HG03558 (cell line): ENCODE data around the gene WDR73.
A peak's percentile ranks its signal among the peaks of the same experiment; 100 is the strongest.
"Not testable (repeated sequence)": the region's sequence is repeated elsewhere in the genome, so short reads cannot be mapped to it uniquely, and the experiment has no call there.

ENCODE experiments used
- ATAC-seq: cut with Tn5 transposase; IDR thresholded peaks from one replicate; pipeline ENCODE4 v1.9.1; 2021; ENCODE audit warnings: moderate number of reproducible peaks; ENCODE audit not compliant: unreplicated experiment; ENCODE audit errors: extremely low read depth

The WDR73 gene

DNA sequence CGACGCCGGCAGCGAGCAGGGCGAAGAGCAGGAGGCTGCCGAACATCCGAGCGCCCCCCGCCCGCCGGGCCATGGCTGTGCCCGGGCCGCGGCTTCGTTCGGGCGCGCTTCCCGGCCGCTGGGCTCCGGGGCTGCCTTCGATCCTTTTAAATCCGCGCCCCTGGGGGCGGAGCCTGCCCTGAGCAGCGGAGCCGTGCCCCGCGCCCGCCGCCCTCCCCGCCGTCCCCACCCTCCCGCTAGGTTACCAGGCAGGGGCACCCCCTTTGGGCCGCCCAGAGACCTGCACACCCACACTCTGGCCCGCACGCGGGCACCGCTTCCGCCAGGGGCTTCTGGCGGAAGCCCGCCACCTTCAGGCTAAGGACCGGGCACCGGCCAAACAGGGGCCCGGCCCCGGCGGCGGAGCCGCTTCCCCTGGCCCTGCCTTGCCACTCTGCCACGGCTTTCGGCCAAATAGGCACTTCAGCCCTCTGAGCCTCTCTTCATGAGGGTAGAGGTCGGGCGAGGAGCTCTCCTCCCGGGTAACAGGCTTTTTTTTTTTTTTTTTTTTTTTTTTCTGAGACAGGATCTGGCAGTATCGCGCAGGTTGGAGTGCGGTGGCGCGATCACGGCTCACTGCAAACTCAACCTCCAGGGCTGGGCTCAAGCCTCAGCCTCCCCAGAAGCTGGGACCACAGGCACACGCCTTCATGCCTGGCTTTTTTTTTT lies 4.2 kb upstream of the WDR73 start, which contains the start of gene NMB:
Gene NMB, minus strand, starts transcription at position 120 of the 708 bp plus-strand sequence. Its CDS starts 47 bp downstream, at position 73.
- peak; percentile 52 for ATAC-seq

DNA sequence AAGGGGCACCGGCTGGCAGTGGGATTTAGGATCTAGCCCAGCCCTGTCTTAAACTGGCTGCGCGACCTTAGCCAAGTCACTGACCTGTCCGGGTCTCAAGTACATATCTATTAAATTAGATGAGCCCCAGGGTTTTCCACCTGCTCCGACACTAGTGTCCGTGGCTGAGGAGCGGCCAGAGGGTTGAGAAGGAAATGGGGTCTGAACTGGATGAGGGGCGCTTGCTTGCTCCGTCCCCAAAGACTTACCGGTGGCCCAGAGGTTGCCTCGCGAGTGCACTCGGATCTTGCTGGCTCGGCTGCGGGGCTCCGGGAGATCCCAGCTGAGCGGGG lies 3.6 kb upstream of the WDR73 start:
- ATAC-seq: no peak

DNA sequence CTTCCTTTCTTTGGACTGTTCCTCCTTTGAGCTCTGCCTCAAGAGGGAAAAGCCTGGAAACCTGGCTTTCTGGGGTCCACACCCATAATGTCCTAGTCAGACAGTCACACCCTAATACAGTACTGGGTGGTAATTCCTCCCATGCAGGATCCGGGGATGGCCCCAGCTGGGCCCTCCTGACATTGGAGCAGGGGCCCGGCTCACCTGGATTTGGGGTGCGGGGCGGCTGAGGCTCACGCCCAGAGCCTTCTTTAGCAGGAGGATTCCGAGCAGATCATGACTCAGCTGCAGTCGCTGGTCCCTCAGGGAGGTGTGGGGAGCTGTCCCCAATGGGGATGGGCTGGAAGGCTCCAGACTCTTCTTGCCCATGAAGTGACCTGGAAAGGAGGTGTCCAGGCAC lies 2.9 kb upstream of the WDR73 start:
- no peak for ATAC-seq

DNA sequence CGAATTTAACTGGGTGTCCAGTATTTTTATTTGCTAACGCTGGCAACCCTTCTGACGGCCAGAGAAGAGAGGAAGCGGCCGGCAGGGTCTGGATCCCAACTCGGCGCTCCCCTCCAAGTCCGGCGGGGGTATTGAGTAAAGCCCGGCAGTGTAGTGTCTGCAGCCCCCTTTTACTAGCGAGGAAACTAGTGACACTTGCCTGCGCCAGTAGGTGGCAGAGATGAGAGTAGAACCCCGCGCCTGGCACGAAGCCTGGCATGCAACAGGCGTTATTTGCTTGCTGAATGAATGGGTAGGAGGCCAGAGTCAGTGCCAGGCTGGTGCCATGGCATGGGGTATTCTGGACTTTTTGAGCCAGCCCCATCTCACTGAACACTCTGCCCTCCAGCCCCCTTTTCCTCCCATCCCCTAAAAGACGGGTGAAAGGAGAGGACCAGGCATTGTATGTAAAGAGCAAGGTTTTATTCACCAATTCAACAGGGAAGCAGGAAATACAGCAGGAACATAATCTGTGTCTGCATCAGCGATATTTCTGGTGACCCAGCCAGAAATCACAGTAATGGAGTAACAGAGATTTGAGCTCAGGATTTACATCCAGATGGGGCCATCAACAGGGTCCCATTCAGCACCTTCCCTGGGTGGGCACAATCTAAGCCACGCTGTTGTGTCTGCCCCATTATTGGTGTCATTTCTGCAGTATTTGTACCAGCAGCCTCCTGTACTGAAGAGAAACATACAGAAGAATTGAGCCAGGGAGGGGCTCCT lies 788 bp upstream of the WDR73 start:
- no peak for ATAC-seq

GRCh38 chr15:84653584-84653909 lies 536 bp downstream of the WDR73 start:
- ATAC-seq: no peak

DNA sequence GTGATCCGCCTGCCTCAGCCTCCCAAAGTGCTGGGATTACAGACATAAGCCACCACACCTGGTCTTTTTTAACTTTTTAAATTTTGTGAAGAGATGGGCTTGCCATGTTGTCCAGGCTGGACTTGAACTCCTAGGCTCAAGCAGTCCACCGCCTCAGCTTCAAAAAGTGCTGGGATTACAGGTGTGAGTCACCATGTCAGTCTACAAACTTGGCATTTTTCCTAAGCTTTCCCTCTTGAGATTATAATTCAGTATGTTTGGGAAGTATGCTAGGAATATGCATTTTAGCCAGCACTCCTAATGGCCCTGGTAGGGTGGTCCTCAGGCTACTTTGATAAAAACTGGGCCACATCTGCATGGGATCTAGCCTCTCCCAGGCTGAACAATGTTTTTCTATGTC lies 4.4 kb downstream of the WDR73 start:
- no peak for ATAC-seq

GRCh38 chr15:84648539-84648938 lies 5.5 kb downstream of the WDR73 start:
- ATAC-seq: no peak

- ATAC-seq: no peak
These were observed 6.4 kb downstream of the WDR73 start for GRCh38 chr15:84647726-84648125.

- ATAC-seq: no peak
These were observed 8.1 kb downstream of the WDR73 start for GRCh38 chr15:84645997-84646396.

- no peak for ATAC-seq
These were observed 8.6 kb downstream of the WDR73 start for GRCh38 chr15:84645496-84645895.

DNA sequence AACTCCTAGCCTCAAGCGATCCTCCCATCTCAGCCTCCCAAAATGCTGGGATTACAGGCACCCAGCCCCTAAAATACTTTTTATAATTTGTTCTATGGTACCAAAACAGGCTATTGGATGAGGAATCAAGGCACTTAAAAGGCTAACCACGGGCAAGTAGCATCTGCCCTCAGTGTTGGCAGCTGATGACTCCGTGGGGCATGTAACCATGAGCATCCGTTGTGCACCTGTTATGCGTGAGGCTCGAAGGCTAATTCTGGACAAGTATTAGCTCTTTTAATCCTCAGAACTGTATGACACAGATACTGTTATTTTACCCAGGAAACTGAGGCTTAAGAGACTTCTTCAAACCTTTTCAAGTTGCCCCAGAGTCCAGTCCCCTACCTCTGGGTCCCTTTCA lies 10.2 kb downstream of the WDR73 start:
- ATAC-seq: no peak

- ATAC-seq: not testable (repeated sequence)
These were observed 11.4 kb downstream of the WDR73 start for GRCh38 chr15:84642640-84643039.

DNA sequence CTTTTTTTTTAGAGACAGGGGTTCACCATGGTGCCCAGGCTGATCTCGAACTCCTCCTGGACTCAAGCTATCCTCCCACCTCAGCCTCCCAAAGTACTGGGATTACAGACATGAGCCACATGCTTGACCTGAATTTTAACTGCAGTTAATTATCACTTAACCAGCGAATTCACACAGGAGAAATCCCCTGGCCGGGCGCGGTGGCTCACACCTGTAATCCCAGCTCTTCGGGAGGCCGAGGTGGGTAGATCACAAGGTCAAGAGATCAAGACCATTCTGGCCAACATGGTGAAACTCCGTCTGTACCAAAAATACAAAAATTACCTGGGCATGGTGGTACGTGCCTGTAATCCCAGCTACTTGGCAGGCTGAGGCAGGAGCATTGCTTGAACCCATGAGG lies 12.2 kb downstream of the WDR73 start:
- ATAC-seq: not testable (repeated sequence)

GRCh38 chr15:84638103-84638502 lies 16.0 kb downstream of the WDR73 start:
- no peak for ATAC-seq

DNA sequence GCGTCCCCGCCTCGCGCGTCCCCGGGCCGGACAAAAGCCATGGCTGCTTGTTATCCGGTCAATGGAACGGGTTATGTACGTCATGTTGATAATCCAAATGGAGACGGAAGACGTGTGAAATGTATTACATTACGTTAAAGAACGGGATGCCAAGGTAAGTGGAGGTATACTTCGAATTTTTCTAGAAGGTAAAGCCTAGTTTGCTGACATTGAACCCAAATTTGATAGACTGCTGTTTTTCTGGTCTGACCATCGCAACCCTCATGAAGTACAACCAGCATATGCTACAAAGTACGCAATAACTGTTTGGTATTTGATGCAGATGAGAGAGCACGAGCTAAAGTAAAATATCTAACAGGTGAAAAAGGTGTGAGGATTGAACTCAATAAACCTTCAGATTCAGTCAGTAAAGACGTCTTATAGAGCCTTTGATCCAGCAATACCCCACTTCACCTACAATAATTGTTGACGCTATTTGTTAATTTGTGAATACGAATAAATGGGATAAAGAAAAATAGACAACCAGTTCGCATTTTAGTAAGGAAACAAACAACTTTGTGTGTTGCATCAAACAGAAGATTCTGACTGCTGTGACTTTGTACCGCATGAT lies 19.8 kb downstream of the WDR73 start:
- no peak for ATAC-seq

GRCh38 chr15:84633311-84634227 lies 20.5 kb downstream of the WDR73 start:
- peak; percentile 24 for ATAC-seq

GRCh38 chr15:84631706-84632272 lies 22.3 kb downstream of the WDR73 start:
- no peak for ATAC-seq

GRCh38 chr15:84629033-84629432 lies 25.1 kb downstream of the WDR73 start:
- no peak for ATAC-seq

DNA sequence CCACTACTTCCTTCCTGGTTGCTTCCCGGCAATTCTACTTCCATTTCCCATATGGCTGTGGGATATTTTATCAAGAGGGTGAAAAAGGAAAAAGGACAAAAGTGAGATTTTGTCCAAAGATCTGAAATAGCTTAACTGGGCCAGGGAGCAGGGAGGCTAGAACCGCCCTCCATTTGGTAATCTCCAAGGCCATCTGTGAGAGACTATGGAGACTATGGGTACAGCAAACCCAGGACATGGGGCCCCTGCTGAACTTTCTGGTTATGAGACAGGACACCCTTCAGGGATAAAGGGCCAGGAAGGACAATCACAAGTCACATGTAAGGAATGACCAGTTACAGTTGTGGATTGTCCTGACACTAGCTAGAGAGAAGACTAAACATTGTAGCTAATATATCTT lies 29.0 kb downstream of the WDR73 start:
- ATAC-seq: no peak

GRCh38 chr15:84624359-84624758 lies 29.7 kb downstream of the WDR73 start:
- no peak for ATAC-seq
